ENCODE results near the gene SDK1.
A peak's percentile ranks its signal among the peaks of the same experiment; 100 is the strongest.

SDK1 gene

DNA sequence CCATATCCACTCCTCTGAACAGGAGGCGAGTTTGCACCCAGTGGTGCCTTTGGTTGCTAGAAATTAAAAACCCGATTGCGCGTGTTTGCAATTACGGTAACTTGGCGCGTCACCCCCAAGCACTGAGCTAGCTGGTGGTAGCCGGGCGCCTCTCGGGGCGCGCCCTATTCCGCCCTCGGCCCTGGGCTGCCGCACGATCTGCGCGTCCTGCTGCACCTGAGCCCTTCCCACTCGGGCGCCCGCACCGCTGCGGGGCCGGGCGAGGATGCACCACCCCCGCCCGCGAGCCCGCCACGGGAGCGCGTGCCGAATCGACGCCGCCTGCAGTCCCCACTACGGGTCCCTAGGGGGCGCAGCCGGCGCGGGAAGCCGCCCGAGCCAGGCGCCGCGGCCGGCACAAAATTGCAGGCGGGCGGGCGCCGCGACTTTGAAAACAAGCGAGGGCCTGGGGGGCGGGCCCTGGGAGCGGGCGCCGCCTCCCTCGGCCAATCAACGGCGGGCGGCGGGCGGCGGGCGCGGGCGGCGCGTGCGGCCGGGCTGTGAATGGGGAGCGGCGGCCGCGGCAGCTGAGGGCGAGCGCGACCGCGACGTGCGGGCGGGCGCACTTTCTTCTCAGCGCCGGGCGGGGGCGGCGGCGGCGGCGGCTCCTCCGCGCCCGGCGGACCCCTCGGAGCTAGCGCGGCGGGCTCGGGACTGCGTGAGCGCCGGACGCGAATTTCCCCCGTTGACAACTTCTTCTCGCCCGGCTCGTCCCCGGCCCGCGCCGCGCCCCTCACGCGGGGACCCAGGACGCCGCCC, at the start of gene SDK1:
Gene SDK1, plus strand, starts transcription at position 602 of the 798 bp plus-strand sequence. CDS start 335 bp downstream, outside the sequence.
- DNase-seq = peak; percentile 94

DNA sequence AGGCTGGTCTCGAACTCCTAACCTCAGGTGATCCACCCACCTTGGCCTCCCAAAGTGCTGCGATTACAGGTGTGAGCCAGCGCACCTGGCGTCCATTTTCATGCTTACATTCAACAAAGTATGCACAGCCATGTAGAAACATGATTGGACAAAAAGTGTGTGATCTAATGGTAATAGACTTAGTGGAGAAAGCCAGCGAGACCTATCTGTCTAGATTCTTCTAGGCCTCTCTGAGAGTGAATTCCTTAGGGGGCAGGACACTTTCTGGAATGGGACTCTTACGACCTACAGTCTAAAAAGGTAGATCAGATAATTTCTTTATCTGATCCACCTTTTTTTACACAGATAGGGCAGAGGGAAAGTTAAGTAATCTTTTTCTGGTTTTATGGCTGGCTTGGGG, 46.3 kb upstream of the SDK1 start:
- DNase-seq = no peak

GRCh38 chr7:3259711-3260400, 41.2 kb upstream of the SDK1 start:
- peak; percentile 33 for DNase-seq

GRCh38 chr7:3260401-3260715, 40.7 kb upstream of the SDK1 start:
- DNase-seq = peak; percentile 49

- no peak for DNase-seq
These were observed 36.2 kb upstream of the SDK1 start for GRCh38 chr7:3264693-3265339.

DNA sequence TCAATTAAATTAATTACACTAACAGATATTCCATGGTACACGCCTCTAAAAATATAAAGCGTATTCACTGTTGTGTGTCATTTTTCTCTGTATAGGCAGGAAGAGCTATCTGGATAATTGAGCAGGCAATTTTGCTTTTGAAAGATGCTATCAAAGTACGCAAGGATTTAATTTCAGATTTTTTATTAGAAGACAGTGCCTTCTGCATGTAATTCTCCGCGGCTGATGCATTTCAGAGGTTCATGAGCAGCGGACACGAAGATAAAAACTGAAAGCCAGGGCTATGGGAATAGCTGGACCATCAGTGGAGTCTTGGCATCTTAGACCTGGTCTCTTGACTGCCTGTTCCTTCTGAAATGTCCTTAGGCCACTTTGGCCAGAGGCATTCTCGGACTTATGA, 35.7 kb upstream of the SDK1 start:
- no peak for DNase-seq

DNA sequence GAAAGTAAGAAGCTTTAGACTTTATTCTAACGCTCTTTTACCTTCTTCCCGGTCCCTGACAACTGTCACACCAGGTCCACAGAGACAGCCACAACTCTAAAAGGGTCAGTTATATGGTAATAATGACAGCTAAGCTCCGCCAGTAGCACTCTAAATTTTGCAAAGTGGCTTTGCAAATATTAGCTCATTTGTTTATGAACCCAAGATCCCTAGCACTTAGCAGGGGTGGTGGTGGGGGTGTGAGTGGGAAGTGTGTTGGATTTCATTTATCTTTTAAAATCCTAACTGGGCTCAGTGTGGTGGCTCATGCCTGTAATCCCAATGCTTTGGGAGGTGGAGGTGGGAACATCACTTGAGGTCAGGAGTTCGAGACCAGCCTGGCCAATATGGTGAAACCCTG, 34.8 kb upstream of the SDK1 start:
- no peak for DNase-seq

GRCh38 chr7:3267966-3268690, 32.9 kb upstream of the SDK1 start:
- DNase-seq = peak; percentile 46

DNA sequence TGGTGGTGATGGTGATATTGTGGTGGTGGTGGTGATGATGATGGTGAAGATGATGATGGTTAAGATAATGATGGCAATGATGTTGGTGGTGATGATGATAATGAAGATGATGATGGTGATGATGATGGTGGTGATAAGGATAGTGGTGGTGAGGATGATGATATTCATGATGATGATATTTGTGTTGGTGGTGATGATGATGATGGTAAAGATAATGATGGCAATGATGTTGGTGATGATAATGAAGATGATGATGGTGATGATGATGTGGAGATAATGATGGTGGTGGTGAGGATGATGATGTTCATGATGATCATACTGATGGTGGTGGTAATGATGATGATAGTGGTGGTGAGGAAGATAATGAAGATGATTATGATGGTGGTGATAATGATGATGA, 30.7 kb upstream of the SDK1 start:
- DNase-seq = no peak

GRCh38 chr7:3271298-3271697, 29.8 kb upstream of the SDK1 start:
- no peak for DNase-seq

- DNase-seq = no peak
These were observed 28.3 kb upstream of the SDK1 start for GRCh38 chr7:3272691-3273141.

GRCh38 chr7:3274131-3274530, 26.9 kb upstream of the SDK1 start:
- no peak for DNase-seq

- no peak for DNase-seq
These were observed 23.2 kb upstream of the SDK1 start for GRCh38 chr7:3277604-3278572.

DNA sequence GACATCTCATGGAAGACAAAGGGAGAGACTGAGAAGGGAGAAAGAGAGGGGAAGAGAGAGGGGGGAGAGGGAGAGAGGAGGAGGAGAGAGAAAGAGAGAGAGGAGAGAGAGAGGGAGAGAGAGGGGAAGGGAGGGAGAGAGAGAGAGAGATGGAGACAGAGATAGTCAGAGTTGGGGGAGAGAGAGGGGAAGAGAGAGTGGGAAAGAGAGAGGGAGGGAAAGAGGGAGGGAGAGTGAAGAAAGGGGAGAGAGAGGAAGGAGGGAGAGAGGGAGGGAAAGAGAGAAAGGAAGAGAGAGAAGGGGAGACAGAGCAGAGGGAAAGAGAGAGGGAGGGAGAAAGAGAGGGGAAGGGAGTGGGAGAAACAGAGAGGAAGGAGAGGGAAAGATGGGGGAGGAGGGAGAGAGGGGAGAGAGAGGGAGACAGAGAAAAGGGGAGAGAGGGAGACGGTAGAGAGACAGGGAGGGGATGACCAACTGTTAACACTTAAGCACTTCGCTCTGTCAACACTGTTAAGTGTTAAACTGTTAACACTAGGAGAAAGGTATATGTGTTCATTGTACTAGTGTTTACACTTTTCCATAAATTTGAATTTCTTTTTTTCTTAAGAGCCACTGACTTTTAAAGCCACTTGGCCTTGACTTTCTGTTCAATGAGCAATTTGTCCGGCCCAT, 21.8 kb upstream of the SDK1 start:
- DNase-seq = no peak

- no peak for DNase-seq
These were observed 20.6 kb upstream of the SDK1 start for GRCh38 chr7:3280445-3280844.

DNA sequence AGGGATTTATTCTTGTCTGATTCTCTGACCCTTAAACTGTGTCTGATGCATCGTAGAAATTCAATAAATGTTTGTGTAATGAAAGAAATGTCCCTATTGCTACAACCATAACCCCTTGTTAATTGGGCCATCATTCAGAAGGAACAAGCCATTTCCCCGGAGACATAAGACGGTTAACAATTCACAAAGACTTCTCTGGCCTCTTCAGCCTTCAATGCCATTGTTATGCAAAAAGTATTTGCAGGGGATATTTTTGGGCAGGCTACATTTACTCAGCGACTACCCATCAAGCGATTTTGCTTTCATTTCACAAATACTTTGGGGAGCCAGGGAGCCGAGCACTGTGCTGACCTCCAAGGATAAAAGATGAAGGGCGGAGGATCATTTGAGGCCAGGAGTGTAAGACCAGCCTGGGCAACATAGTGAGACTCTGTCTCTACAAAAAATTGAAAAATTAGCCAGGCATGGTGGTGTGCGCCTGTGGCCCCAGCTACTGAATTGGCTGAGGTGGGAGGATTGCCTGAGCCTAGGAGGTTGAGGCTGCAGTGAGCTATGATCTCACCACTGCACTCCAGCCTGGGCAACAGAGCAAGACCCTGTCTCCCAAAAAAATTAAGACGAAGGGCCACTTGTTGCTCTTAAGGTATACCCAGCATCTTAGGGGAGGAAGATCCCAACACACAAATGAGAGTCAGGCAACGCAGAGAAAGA, 20.0 kb upstream of the SDK1 start:
- no peak for DNase-seq

GRCh38 chr7:3282457-3282856, 18.6 kb upstream of the SDK1 start:
- no peak for DNase-seq

DNA sequence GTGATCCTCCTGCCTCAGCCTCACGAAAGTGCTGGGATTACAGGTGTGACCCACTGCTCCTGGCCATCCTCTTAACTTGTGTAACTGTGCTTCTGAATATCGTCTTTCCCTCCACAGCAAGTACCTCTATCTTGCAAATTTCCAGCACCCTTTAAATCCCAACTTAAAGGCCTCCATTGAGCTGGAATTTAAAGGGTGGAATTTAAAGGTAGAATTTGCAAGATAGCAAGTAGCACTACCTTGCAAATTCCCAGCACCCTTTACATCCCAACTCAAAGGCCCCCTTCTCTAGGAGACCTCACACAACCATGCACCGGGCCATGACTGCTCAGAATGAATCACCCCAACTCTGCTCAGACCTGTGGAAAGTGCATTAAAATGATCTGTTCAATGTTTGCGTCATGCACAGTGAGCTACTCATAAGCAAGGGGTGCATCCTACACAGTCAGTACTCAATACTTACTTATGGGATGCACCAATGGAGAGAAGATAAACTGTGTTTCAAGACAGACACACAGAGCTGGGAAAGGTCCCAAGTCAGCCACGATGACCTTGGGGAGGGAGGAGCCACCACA, 17.8 kb upstream of the SDK1 start:
- no peak for DNase-seq

DNA sequence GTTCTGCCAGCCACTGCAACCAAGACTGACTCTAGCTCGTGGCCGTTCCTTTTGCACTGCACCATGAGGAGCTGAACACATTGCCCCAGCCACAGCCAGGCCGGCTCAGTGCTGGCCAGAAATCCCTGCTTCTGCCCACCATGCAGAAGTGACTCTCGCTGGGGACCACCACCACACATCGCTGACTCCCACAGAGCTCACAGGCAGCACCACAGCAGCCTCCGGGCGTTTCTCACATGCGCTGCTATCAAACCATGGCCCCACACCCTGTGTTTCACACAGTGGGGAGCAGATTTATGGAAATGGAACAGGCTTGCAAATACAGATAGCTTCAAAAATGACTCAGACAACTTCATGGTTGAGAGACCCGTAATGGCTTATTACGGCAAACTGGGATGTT, 15.4 kb upstream of the SDK1 start:
- no peak for DNase-seq

DNA sequence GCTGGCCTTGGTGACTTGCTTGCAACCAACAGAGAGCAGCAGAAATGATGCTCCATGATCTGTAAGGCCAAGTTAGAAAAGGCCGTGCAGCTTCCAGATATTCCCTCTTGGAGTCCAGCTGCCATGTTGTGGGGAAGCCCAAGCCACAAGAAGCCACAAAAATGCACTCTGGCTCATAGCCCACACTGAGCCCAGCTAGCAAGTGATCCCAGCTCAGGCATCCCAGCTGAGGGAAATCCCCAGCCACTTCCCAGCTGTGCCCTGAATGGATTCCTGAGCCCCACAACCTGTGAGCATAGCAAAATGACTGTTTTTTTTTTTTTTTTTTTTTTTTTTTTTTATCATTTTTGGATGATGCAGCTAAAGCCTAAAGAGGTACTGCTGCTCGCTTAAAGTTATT, 11.1 kb upstream of the SDK1 start:
- no peak for DNase-seq

Measured in femur (tissue), 1 donor.